Ishikawa (cell line): ENCODE data around the gene XBP1.

Experiments used
- CEBPB ChIP-seq: IDR thresholded peaks from 2 replicates; pipeline ENCODE4 v1.6.1; 2012
- CREB1 ChIP-seq: IDR thresholded peaks from 2 replicates; pipeline ENCODE4 v1.6.1; 2012; ENCODE audit warnings: low read depth
- EGR1 ChIP-seq: IDR thresholded peaks from 2 replicates; pipeline ENCODE4 v1.6.1; 2012
- EP300 ChIP-seq: IDR thresholded peaks from 2 replicates; pipeline ENCODE4 v1.6.1; 2012; ENCODE audit warnings: borderline replicate concordance
- FOXM1 ChIP-seq: IDR thresholded peaks from 2 replicates; pipeline ENCODE4 v1.6.1; 2012; ENCODE audit warnings: low read depth, borderline replicate concordance
- MAX ChIP-seq: IDR thresholded peaks from 2 replicates; pipeline ENCODE4 v1.6.1; 2012
- NFIC ChIP-seq: IDR thresholded peaks from 2 replicates; pipeline ENCODE4 v1.6.1; 2012
- RAD21 ChIP-seq: IDR thresholded peaks from 2 replicates; pipeline ENCODE4 v1.6.1; 2012; ENCODE audit warnings: low read depth
- REST ChIP-seq: IDR thresholded peaks from 2 replicates; pipeline ENCODE4 v1.6.1; 2012; ENCODE audit warnings: low read depth, mild to moderate bottlenecking
- TCF12 ChIP-seq: IDR thresholded peaks from 2 replicates; pipeline ENCODE4 v1.6.1; 2012; ENCODE audit warnings: low read depth
- TEAD4 ChIP-seq: IDR thresholded peaks from 2 replicates; pipeline ENCODE4 v1.6.1; 2012
- YY1 ChIP-seq: IDR thresholded peaks from 2 replicates; pipeline ENCODE4 v1.6.1; 2012; ENCODE audit warnings: low read depth
- ZBTB7A ChIP-seq: IDR thresholded peaks from 2 replicates; pipeline ENCODE4 v1.6.1; 2012; ENCODE audit warnings: low read depth
- TF ChIP-seq, protein P1 (sequence below): IDR thresholded peaks from 2 replicates; pipeline ENCODE4 v1.6.1; 2012

The XBP1 gene

DNA sequence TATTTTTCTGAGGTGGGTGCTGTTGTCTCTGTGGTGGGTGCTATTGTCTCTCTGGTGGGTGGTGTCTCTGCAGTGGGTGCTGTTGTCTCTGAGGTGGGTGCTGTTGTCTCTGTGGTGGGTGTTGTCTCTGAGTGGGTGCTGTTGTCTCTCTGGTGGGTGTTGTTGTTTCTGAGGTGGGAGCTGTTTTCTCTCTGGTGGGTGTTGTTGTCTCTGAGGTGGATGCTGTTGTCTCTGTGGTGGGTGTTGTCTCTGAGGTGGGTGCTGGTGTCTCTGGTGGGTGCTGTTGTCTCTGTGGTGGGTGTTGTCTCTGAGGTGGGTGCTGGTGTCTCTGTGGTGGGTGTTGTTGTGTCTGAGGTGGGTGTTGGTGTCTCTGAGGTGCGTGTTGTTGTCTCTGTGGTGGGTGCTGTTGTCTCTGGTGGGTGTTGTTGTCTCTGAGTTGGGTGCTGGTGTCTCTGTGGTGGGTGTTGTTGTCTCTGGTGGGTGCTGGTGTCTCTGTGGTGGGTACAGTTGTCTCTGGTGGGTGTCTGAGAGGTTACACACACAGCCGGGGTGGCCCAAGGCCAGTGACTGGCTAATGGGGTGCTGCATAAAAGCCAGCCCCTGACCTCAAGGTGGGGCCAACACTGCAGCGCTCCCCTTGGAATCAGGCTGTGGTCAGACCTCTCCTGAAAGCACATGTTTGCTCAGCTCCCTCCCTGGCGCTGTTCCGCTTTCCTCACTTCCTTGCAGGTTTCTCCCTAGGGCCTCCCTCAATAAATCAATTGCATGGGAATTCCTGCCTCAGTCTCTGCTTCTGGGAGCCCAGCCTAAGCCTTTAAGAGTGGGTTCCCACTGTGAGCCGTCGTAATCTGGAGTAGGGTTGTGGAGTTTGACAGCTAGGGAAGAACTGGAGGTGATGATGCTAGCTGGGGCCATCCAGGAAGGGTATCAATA, 31.0 kb upstream of the XBP1 start:
- TF ChIP-seq MAX (no peak), REST (no peak), CREB1 (no peak), EP300 (no peak), EGR1 (no peak), TEAD4 (no peak), FOXM1 (no peak), CEBPB (no peak), YY1 (no peak), NFIC (no peak), RAD21 (no peak), TCF12 (no peak)
- TF ChIP-seq, protein P1, sequence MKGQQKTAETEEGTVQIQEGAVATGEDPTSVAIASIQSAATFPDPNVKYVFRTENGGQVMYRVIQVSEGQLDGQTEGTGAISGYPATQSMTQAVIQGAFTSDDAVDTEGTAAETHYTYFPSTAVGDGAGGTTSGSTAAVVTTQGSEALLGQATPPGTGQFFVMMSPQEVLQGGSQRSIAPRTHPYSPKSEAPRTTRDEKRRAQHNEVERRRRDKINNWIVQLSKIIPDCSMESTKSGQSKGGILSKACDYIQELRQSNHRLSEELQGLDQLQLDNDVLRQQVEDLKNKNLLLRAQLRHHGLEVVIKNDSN = no peak

- no peak for TF ChIP-seq EGR1
- TF ChIP-seq CREB1 = no peak
- TF ChIP-seq TCF12 = no peak
- TF ChIP-seq ZBTB7A = no peak
- no peak for TF ChIP-seq RAD21
Observed at GRCh38 chr22:28830441-28830840, 30.1 kb upstream of the XBP1 start.

DNA sequence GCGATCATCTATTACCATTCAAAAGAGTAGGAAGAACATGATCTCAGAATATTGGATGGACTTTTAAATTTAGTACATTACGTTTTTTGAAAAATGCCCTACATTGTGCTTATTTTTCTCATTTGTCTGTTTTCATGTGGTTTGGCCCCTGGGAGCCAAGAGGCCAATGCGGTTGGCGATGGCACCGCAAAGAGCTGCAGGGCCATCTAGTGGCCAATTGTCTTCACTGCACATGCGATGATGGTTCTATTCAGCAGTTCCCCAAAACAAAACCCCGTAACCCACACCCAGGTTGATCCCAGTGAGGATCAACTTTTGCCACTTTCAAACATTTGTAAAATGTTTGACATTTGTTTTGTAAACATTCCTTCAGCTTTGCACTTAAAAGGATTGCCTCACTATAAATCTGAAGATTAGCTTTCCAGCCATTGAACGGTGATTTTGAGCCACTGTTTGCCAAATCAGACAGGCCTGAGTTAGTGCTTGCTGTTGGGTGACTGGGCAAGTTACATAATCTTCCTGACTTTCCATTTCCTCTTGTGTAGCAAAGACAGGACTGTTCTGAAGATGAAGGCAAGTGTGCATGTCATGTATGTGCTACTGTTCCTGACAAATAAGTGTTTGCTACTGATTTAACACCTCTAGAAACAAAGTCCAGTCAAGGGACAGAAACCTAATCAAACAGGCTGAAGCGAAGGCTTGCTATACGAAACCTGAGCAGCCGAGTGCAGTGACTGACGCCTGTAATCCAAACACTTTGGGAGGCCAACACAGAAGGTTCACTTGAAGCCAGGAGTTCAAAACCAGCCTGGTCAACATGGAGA, 29.2 kb upstream of the XBP1 start:
- peak; percentile 99 for TF ChIP-seq RAD21
- TF ChIP-seq FOXM1 = 0 out of 2 replicates have a peak, but pooled peaks have one; percentile 37
- TF ChIP-seq CREB1 = no peak

GRCh38 chr22:28826921-28827320, 26.6 kb upstream of the XBP1 start:
- TF ChIP-seq CREB1 (no peak), TEAD4 (no peak), RAD21 (no peak), NFIC (no peak), EP300 (no peak), ZBTB7A (no peak), TCF12 (no peak)
- TF ChIP-seq, protein P1 = no peak

DNA sequence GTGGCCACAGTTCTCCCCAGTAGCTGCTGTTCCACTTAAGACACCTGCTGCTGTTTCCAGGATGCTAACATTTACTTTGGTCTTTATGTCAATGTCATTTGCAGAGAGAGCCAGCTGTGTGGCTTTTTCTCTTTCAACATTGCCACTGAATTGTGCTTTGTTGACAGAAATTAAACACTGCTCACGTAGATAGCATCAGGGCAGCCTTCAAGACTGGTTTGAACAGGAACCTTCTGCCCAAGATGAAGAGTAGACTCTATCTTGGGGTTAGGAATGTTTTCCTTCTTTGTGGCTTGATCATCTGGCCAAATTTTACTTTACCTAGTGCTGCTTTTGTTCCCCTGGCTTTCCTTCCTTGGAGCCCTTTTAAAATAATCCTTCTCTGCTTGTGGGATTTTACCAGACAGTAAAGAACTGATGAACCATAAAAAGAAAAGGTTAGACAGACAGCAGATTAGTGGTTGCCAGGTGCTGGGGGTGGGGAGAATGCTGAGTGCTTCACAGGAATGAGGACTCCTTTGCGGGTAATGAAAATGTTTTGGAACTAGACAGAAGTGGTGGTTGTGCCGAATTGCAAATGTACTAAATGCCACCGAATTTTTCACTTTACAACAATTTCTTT, 22.7 kb upstream of the XBP1 start:
- no peak for TF ChIP-seq YY1
- no peak for TF ChIP-seq EP300
- TF ChIP-seq CREB1 = no peak

DNA sequence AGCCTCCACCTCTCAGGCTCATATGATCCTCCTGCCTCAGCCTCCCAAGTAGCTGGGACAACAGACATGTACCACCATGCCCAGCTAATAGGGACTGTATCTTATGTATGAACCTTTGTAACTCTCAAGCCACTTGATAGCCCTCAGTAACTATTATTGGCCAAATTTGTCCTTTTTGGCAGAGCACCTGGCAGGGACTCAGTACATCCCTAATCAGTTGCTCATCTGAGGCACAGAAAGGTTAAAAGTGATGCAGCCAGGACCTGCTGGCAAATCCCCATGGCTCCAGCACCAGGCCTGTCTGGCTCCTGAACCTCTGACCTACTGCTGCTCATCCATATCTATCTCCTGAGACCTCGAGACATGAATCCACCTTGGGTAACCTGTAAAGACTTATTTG, 21.1 kb upstream of the XBP1 start:
- no peak for TF ChIP-seq EGR1
- no peak for TF ChIP-seq TCF12
- no peak for TF ChIP-seq CEBPB
- TF ChIP-seq EP300 = no peak

DNA sequence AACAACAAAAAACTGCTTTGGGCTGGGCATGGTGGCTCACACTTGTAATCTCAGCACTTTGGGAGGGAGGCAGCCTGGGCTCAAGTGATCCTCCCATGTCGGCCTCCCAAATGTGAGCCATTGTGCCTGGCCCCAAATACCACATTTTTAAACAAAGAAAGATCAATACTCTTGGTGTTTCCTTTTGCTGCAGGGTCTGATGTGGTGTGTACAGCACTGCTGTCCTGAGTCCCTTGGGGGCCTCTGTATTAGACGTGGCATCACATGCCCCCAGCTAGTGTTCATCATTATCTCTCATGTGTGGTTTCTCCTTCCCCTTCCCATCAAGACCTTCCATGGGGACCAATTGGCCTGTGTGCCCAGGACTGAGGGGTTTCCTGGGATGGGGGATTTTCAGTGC, 20.5 kb upstream of the XBP1 start:
- TF ChIP-seq EGR1 (no peak), RAD21 (no peak), TCF12 (no peak), TEAD4 (no peak), CEBPB (no peak), MAX (no peak), FOXM1 (no peak), CREB1 (no peak), YY1 (no peak)
- TF ChIP-seq, protein P1 = no peak
